ENCODE data around the gene NCOA6.
A peak's percentile ranks its signal among the peaks of the same experiment; 100 is the strongest.
"Not testable (repeated sequence)": the region's sequence is repeated elsewhere in the genome, so short reads cannot be mapped to it uniquely, and the experiment has no call there.

NCOA6 gene

DNA sequence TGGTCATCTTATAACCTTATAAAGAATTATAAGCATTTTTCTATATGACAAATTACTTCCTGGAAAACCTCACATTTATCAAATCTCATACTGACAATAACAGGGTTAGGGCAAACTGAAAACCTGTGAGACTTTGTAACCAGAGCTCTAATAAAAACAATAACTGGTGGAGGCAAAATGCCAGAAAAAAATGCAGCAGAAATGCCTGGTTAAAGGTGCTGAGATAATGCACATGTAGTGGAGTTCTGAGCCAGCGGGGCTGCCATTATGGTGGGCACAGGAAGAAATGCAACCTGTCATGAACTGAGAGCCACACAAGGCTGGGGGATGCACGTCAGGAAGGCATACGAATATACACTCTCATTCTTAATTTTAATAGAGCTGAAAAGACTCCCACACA is 53.0 kb downstream of the NCOA6 start:
- no peak for DNase-seq

- peak; percentile 21 for DNase-seq
Measured at GRCh38 chr20:34771680-34772081, 53.8 kb downstream of the NCOA6 start.

GRCh38 chr20:34768096-34768495 is 57.4 kb downstream of the NCOA6 start:
- peak; percentile 67 for DNase-seq

DNA sequence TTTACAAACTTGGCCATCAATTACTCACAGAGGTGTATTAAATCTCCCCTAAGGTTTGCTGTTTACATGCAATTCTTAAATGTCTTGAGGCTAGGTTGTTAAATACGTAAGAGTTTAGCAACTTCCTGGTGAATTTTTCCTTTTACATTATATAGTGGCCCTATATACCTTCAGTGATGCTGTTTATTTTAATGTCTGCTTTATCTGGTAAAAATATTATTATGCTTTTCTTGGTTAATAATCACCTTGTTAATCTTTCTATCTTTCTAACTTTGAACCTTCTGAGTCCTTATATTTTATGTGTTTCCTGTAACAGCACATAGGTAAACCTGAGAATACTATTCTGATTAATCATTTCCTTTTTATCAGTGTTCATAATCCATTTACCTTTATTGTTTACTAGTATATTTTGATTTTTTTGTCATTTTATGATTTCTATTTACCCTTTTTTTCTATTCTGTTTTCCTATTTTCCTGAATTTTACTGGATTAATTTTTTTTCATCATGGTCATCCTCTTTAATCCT is 63.4 kb downstream of the NCOA6 start:
- DNase-seq, result no peak

DNA sequence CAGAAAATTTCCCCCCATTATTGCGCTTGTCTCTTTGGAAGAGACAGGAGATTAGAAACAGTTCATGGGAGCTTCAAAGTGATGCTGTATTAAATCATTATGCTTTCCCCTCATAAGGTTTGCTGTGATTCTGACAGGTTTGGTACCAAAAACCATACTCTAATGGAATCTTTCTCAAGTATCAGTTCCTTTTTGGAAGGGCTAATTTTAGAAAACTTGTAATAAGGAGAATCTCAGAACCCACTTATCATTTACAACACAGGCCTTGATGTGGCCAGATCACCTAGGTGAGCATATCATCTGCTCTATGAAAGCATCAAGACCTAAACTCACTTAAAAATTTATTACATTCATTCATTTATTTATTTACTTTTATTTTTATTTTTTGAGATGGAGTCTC is 70.1 kb downstream of the NCOA6 start:
- no peak for DNase-seq

DNA sequence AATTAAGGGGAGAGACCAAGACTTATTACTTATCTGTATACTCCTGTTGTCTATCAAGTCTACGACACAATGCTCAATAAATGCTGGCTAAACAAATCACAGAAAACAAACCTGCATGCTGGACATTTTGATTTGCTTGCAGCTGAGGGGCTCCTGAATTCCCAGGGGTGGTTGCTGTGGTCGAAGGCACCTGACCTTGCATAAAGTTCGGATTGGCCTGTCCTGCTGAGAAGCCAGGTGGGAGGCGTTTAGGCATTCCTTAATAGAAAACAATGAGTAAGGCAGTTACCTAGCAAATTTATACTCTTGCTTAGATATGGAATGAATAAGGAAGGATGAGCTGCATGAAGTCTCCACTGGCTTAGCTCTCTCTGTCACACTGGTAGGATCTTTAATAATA is 70.8 kb downstream of the NCOA6 start:
- DNase-seq, result no peak

DNA sequence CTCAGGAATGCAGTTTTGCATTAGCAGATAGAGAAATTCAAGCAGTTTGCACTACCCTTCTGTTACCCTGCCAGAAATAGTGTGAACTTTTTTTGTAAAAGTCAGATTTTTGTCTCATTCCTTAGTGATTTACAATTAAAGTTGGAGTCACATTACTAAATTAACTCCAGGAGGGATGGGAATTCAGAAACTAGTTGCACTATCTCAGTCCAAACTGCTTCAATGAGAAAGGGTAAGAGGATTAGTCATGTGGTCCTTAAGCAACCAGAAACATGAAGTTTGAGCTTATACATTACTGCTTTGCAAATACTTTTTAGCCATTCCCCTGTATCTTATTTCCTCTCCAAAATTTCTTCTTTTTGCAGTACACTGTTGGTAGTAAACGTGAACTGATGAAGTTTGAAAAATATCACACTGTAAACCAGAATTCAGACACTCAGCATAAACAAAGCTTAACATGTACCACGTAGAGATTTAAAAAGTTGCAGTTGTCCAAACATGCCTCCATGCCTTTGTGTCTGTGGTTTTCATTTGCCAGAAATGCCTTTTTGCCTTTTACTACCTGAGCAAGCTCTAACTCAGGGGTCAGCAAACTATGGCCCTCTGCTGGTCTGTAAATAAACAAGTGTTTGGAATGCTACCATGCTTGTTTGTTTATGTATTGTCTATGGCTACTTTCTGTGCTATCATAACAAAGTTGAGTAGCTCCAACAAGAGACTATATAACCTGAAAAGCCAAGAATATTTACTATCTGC is 71.6 kb downstream of the NCOA6 start:
- DNase-seq, result peak; percentile 41

- no peak for DNase-seq
Measured at GRCh38 chr20:34751453-34751852, 74.0 kb downstream of the NCOA6 start.

DNA sequence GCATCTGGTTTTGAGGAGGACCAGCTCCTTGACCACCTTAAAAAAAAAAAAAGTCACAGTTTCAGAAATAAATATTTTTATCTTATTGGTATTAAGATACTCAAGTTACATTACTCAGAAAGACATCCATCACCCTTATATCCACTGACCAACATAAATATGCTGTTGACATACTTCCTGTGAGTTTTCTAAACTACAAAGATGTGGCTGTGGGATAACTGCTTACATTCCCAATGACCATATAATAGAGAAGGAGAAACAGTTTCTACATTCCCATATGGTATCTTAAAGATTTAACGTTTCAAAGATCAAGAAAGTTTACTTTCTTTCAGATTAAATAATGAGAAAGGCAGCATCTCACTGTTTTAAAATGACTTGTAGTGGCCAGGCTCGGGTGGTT is 75.0 kb downstream of the NCOA6 start:
- DNase-seq, result no peak

DNA sequence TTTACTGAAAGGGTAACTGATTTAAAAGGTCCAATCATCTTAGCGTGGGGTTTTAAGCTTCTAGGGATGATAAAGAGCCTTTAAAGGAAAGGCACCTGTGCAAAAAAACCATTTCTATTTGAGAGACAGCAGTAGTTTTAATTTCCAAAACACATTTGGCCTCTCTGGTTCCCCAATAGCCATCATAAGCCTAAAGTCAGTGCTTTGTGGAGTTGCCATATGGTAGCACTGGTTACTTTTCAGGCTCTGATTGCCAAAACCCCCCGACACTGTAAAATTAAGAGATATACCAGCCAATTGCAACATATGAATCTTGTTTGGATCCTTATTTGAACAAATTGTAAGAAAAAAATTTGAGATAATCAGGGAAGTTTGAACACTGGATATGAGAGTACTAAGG is 76.7 kb downstream of the NCOA6 start:
- DNase-seq, result no peak

DNA sequence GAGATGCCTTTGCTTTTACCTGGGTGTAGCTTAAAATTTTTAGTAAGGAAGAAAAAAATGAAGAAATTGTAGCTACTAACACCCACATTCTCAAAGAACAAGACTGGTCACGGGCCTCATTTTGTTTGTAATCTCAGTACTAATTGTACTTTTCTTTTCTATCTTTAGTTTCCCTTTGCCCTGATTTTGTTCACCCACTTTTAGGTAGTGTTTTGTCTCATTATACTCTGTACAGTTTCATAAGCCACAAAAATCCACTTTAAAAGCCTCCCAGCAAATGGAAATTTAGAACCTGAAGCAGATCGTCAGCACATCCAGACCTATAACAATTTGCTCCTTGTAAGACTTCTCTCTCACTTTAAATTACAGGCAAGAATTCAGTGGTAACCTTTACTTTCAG is 78.0 kb downstream of the NCOA6 start:
- no peak for DNase-seq

GRCh38 chr20:34746674-34747073 is 78.8 kb downstream of the NCOA6 start:
- DNase-seq, result no peak

DNA sequence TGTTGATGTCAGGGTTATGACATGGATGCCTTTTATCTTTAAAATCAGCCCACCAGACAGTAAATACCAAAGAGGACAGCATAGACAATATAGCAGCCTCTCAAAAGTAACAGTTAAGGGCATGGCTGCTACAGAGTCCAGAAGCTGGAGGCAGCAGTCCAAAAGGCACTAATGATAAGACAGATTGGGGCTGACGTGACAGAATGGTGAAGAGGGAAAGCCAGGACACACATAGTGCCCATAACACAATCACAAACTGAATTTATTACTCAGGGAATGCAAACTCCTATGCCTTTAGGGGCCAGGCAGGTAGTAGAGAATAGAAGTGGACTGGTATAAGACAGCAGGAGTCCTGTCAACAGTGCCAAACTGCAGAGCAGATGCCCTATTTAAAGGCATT is 80.6 kb downstream of the NCOA6 start:
- DNase-seq, result no peak

DNA sequence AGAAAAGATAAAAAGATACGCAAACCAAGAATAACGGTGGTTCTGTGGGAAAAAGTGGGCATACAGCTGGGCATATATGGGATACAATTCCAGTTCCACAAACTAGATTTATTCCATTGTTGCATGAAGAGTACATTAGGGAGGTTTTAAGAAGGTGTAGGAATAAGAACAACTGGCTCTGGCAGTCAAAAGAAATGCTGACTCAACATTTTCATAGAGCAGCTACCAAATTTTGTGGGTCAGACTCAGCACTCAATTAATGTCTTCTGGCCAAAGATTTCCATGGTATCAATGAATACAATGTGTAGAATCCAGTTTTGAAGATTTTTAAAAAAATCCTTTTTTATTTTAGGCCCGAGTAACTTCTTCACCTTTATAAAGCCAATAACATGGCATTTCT is 81.1 kb downstream of the NCOA6 start:
- no peak for DNase-seq

- DNase-seq, result no peak
Measured at GRCh38 chr20:34743039-34743438, 82.4 kb downstream of the NCOA6 start.

DNA sequence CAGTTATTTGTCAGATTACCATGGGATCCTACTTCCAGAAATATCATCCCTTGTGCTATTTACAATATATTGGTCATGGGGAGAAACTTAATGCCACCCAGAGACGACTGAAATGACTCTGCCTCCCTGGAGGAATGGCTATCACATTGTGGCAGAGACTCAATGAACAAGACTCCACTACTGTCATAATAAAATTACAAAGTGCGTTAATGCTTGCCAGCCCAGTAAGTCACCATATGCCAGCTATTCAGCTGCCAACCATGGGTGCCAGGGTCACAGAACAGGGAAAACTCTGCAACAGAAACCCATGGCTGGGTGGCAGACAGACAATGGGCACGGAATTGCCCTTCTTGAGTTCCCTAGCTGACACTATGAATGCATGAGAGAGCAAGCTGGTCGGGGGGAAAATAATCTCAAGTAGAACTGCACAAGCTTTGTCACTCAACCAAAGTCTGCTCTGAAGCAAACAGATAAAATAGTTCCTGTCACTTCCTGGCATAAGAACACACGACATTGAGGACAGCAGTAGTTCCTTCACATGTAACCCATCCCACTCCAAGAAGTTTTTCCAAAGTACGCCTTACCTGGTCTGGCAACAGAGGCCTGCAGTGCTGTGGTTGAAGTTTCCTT is 89.2 kb downstream of the NCOA6 start:
- no peak for DNase-seq

DNA sequence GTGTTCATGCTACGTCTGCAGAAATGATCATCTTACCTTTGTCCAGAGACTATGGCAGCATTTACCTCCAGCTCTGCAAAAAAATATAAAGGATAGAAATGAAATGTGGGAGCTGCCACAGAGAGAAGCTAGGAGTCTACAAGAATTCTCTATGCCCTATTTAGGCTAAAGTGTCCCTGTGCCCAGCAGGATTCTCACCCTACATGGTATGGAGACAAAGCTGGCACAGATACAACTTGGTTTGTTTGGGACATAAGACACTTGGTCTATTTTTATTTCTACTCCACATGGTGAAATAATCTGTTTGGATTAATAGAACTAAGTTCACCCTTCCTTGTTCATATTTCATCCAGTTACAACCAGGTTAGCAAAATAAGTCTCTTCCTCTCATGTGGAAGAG is 92.9 kb downstream of the NCOA6 start:
- no peak for DNase-seq

- no peak for DNase-seq
Measured at GRCh38 chr20:34729416-34729815, 96.0 kb downstream of the NCOA6 start.

DNA sequence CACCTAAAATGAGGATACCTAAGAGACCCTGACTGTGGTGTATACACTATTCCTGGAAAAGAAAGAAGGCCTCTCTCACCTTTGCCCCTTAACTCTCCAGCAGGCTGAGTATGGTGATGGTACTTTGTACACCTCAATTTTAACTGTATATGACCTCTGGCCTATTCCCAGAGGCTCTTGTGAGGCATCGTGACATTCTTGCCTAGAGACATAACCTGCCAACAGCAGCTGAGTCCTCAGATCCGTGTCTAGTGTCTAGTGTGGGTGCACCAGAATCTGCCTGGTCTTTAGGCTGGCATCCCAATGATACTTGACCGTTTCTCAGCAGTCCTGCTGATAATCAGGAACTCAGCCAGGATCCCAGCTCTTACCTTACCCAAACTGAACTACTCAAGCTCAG is 101.3 kb downstream of the NCOA6 start:
- no peak for DNase-seq

GRCh38 chr20:34722560-34722959 is 102.9 kb downstream of the NCOA6 start:
- DNase-seq, result not testable (repeated sequence)

DNA sequence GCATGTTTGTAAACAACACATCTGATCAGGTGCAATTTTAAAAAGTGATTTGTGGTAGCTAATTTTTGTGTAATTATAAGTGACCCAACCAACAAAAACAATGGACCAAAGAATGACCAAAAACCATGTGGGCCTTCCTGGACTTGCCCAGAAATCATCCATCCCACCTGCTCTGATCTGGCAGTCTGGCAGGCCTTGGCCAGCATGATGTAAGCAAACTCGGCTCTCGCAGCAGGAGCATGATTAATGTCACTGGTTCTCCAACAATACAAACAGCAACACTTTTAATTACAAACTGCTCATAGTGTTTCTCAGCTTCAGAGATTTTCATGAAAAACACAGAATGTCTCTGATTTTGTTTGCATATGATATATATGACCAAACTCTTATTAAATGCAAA is 105.2 kb downstream of the NCOA6 start:
- DNase-seq, result no peak

DNA sequence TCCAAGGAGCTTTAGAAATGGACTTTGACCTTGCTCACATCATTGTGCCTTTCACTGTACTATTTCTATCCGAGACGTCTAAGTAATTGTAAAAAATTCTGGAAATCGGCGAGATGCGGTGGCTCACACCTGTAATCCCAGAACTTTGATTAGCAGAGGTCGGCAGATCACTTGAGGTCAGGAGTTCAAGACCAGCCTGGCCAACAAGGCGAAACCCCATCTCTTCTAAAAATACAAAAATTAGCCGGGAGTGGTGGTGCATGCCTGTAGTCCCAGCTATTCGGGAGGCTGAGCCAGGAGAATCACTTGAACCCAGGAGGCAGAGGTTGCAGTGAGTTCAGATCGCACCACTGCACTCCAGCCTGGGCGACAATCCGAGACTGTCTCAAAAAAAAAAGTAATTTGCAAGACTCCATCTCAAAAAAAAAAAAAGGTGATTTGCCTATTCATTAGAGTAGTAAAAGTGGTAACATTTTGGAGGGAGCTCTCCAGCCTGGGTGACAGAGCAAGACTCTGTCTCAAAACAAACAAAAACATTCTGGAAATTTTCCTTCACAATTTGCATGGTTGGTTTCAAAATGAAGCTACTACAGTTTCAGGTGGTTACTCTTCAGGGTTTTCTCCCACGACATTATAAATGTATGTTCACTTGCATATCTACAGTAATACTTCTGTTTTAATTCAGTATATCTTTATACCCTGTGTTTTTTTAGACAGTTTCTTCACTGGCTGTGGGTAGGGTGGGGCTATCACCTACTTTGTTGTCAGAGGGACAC is 106.0 kb downstream of the NCOA6 start:
- DNase-seq, result not testable (repeated sequence)

GRCh38 chr20:34717230-34718095 is 108.0 kb downstream of the NCOA6 start:
- no peak for DNase-seq

Data from fibroblast of skin of right biceps (primary cell).